Upper lobe of left lung (tissue), 4 donors: Measurements from ENCODE around the gene SCNN1B.

ENCODE experiments used
- EP300 ChIP-seq, 4 donors: sonication (generic); formaldehyde crosslinking; IDR thresholded peaks; one replicate each; pipeline ENCODE4 v1.5.1; 2017; ENCODE audit warnings: antibody characterized with exemption in 4 of 4, control low read depth in 2 of 4
- POLR2A ChIP-seq, 4 donors: fragments of 450-650 bp; IDR thresholded peaks; one replicate each; pipeline ENCODE4 v1.5.1; 2016 to 2017; ENCODE audit warnings: antibody characterized with exemption in 4 of 4, mild to moderate bottlenecking in 2 of 4
- POLR2AphosphoS5 ChIP-seq, 2 donors: sonication (generic); formaldehyde crosslinking; IDR thresholded peaks; one replicate each; pipeline ENCODE4 v1.5.1; 2017; ENCODE audit warnings: antibody characterized with exemption in 2 of 2
- TF ChIP-seq, protein P1 (sequence below), 6 experiments: fragments of 450-650 bp in 4 of 6; fragments of 200-600 bp in 2 of 6; sonication (generic) in 2 of 6; IDR thresholded peaks; one replicate each; pipeline ENCODE4 v1.5.1; 2016 to 2019; ENCODE audit warnings: antibody characterized with exemption in 6 of 6

DNA sequence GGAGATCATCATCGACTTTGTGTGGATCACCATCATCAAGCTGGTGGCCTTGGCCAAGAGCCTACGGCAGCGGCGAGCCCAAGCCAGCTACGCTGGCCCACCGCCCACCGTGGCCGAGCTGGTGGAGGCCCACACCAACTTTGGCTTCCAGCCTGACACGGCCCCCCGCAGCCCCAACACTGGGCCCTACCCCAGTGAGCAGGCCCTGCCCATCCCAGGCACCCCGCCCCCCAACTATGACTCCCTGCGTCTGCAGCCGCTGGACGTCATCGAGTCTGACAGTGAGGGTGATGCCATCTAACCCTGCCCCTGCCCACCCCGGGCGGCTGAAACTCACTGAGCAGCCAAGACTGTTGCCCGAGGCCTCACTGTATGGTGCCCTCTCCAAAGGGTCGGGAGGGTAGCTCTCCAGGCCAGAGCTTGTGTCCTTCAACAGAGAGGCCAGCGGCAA is 78.4 kb downstream of the SCNN1B start:
- TF ChIP-seq POLR2A (IDR thresholded peaks at IDR 0.05) (no peak), EP300 (IDR thresholded peaks at IDR 0.05) (no peak), POLR2AphosphoS5 (IDR thresholded peaks at IDR 0.05) (no peak)
- TF ChIP-seq, protein P1, sequence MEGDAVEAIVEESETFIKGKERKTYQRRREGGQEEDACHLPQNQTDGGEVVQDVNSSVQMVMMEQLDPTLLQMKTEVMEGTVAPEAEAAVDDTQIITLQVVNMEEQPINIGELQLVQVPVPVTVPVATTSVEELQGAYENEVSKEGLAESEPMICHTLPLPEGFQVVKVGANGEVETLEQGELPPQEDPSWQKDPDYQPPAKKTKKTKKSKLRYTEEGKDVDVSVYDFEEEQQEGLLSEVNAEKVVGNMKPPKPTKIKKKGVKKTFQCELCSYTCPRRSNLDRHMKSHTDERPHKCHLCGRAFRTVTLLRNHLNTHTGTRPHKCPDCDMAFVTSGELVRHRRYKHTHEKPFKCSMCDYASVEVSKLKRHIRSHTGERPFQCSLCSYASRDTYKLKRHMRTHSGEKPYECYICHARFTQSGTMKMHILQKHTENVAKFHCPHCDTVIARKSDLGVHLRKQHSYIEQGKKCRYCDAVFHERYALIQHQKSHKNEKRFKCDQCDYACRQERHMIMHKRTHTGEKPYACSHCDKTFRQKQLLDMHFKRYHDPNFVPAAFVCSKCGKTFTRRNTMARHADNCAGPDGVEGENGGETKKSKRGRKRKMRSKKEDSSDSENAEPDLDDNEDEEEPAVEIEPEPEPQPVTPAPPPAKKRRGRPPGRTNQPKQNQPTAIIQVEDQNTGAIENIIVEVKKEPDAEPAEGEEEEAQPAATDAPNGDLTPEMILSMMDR (IDR thresholded peaks at IDR 0.05) = no peak
